Cardiac muscle cell (in vitro differentiated cells and primary cell): ENCODE measurements around the gene SH3PXD2A. TPM values are rescaled to one million over a fixed set of nuclear protein-coding genes. Genes with fewer than 3 reads are reported as not detected.

Experiments used
- DNase-seq, 2 donors: peaks; one replicate each; pipeline versions ENCODE4 v3.0.0 to v3.0.0-alpha.2; 2010 to 2017; ENCODE audit warnings: low read depth in 1 of 2, low spot score in 1 of 2
- H3K27ac ChIP-seq: fragments of 200-600 bp; sonication (generic); 2 replicates; pipeline ENCODE4 v1.5.1; 2016
- H3K27me3 ChIP-seq: fragments of 200-600 bp; sonication (generic); 2 replicates; pipeline ENCODE4 v1.6.0; 2016; ENCODE audit warnings: control low read depth
- H3K36me3 ChIP-seq: fragments of 200-600 bp; sonication (generic); 2 replicates; pipeline ENCODE4 v1.5.1; 2016; ENCODE audit warnings: control low read depth
- H3K4me1 ChIP-seq: fragments of 200-600 bp; sonication (generic); 2 replicates; pipeline ENCODE4 v1.8.1; 2017; ENCODE audit warnings: low read depth, mild to moderate bottlenecking, mixed run types
- H3K4me3 ChIP-seq: fragments of 200-600 bp; sonication (generic); 2 replicates; pipeline ENCODE4 v1.5.1; 2016; ENCODE audit warnings: mild to moderate bottlenecking
- H3K9me3 ChIP-seq: fragments of 200-600 bp; sonication (generic); 2 replicates; pipeline ENCODE4 v1.5.1; 2017; ENCODE audit warnings: low read depth, mild to moderate bottlenecking, control low read depth
- polyA plus RNA-seq: library from polyadenylated mRNA; unstranded; fragments of >200 nt; fragmentation: Nextera tagmentation; extraction: Ambion mirVana; gene quantifications from 2 replicates; pipeline ENCODE4 v1.2.1, GENCODE V29; 2016
- total RNA-seq: library from RNA; depleted of rRNA; stranded (reverse); fragments of >200 nt; gene quantifications from 2 replicates; pipeline ENCODE4 v1.2.3, GENCODE V29; 2016
- TF ChIP-seq, protein P1 (sequence below): IDR thresholded peaks from 2 replicates; pipeline ENCODE4 v1.5.1; 2012; ENCODE audit warnings: low read depth, mild to moderate bottlenecking, low read length

Gene SH3PXD2A
- total and polyA plus RNA-seq, 2 experiments from 2014 or later, result 32.2 to 75.9 TPM

DNA sequence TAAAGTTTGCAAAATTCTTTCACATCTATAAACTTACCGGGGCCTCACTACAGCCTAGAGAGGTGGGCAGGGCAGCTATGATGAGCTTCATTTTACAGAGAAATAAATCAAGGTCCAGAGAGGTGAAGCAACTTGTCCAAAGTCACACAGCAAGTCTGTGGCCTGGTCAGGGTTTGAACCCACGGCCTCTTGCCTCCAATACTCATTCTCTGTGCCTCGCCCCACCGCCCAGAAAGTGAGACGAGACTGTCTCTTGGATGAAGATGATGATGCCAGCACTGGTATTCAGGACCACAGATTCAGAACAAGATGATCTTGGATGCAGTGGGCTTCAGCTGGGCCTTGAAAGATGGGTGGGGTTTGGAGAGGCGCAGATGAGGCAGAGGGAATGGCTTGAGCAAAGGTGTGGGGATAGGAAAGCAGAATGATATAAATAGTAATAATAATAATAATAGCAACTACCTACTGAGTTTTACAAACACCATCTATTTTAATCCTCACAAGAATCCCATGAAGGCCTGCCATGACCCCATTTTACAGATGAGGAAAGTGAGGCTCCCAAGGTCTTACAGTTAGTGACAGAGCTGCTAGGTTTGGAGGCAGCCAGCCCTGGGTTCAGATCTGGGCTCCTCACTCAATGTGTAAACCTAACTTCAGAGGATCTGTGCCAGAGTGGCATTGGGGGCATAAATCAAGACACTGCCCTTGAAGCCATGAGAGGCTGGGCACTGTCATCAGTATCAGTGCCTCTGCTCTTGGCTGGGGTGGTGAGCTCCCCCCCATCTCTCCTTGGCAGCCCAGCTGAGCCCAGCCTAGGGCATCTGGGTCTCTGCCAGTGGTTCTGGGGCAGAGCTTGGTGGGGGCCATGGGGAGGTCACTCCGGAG, 291.9 kb downstream of the SH3PXD2A start:
- Histone ChIP-seq H3K27ac (no peak overlapping the region), H3K4me3 (no peak overlapping the region), H3K27me3 (no peaks in the 10 kb centered on the region), H3K4me1 (no peaks in the 10 kb centered on the region), H3K36me3 (no peaks in the 10 kb centered on the region), H3K9me3 (no peaks in the 10 kb centered on the region)
- no peak for DNase-seq
- TF ChIP-seq, protein P1, sequence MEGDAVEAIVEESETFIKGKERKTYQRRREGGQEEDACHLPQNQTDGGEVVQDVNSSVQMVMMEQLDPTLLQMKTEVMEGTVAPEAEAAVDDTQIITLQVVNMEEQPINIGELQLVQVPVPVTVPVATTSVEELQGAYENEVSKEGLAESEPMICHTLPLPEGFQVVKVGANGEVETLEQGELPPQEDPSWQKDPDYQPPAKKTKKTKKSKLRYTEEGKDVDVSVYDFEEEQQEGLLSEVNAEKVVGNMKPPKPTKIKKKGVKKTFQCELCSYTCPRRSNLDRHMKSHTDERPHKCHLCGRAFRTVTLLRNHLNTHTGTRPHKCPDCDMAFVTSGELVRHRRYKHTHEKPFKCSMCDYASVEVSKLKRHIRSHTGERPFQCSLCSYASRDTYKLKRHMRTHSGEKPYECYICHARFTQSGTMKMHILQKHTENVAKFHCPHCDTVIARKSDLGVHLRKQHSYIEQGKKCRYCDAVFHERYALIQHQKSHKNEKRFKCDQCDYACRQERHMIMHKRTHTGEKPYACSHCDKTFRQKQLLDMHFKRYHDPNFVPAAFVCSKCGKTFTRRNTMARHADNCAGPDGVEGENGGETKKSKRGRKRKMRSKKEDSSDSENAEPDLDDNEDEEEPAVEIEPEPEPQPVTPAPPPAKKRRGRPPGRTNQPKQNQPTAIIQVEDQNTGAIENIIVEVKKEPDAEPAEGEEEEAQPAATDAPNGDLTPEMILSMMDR, result no peak

DNA sequence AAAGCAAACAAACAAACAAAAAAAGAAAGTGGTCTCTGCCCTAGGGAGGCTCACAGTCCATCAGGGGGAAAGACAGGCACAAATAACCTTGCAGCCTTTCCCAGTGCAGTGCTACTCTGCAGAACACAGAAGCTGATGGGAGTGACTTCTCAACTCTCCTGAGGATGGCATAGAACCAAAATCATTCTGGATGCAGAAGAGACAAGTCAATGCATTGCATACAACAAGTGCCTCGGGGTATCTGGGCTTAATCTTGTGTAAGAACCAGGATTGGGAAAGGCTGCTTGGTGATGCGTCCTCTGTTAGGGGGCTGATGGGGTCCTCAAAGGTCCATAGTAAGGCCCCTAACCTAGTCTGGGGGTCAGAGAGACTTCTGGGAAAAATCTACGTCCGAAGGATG, 293.0 kb downstream of the SH3PXD2A start:
- H3K36me3 ChIP-seq, result no peaks in the 10 kb centered on the region
- H3K9me3 ChIP-seq, result no peaks in the 10 kb centered on the region
- no peaks in the 10 kb centered on the region for H3K4me1 ChIP-seq
- TF ChIP-seq, protein P1, result no peak
- no peak for DNase-seq
- H3K27ac ChIP-seq, result no peak overlapping the region
- no peaks in the 10 kb centered on the region for H3K27me3 ChIP-seq
- no peak overlapping the region for H3K4me3 ChIP-seq

DNA sequence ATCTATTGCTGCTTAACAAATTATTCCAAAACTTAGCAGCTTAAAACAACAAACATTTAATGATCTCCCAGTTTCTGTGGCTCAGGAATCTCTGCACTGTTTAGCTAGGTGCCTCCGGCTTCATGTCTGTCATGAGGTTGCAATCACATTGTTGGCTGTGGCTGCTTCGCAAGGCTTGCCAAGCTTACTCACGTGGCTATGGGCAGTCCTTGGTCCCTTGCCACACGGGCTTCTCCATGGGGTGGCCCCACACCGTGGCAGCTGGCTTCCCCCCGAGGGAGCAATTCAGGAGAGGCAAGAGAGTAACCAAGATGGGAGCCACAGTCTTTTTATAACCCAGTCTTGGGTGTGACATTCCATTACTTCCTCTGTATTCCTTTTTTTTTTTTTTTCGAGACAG, 294.5 kb downstream of the SH3PXD2A start:
- H3K27ac ChIP-seq, result no peak overlapping the region
- no peak overlapping the region for H3K4me3 ChIP-seq
- H3K9me3 ChIP-seq, result no peaks in the 10 kb centered on the region
- TF ChIP-seq, protein P1, result no peak
- no peaks in the 10 kb centered on the region for H3K27me3 ChIP-seq
- DNase-seq, result no peak
- H3K36me3 ChIP-seq, result no peaks in the 10 kb centered on the region
- H3K4me1 ChIP-seq, result no peaks in the 10 kb centered on the region

DNA sequence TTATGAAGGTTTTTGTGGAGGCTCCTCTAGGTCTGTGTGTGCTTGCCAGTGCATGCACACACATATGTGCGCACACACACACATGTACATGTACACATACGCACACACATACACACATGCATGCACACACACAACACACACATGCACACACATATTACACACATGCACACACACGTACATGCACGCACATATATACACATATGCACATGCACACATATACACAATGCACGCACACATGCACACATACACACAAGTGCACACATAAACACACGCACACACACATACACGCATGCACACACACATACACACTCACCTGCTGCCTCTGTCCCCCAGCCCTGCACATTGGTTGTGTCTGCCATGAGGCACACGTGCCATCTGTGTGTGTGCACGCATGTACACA, 295.6 kb downstream of the SH3PXD2A start:
- Histone ChIP-seq H3K36me3 (no peaks in the 10 kb centered on the region), H3K27ac (no peak overlapping the region), H3K4me3 (no peak overlapping the region), H3K9me3 (no peaks in the 10 kb centered on the region), H3K27me3 (no peaks in the 10 kb centered on the region), H3K4me1 (no peaks in the 10 kb centered on the region)
- no peak for DNase-seq
- TF ChIP-seq, protein P1, result no peak

DNA sequence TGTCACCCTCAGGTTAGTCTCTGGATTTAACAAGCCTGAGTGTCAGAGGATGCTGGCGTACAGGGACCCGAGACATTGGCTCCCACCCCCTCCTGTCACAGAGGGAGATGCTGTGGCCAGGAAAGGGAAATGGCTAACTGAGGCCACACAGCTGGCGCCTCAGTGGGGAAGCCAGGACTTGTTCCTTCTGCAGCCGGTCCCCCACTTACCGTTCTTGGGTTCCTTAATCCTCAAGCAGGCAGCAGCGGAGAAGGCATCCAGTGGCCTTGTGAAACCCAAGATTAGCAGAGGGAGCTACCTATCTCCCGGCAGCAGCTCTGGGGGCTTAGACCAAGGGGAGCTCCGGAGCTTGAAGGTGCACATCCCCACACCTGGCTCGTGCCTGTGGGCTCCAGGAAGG, 296.5 kb downstream of the SH3PXD2A start:
- DNase-seq, result no peak
- TF ChIP-seq, protein P1, result no peak
- no peaks in the 10 kb centered on the region for H3K4me1 ChIP-seq

More for the DNA sequence above, 296.5 kb downstream of the SH3PXD2A start:
- Histone ChIP-seq H3K27me3 (no peaks in the 10 kb centered on the region), H3K9me3 (no peaks in the 10 kb centered on the region), H3K4me3 (no peak overlapping the region), H3K27ac (no peak overlapping the region), H3K36me3 (no peaks in the 10 kb centered on the region)
